GM21528 (cell line): ENCODE data around the gene JAG1.
A peak's percentile ranks its signal among the peaks of the same experiment; 100 is the strongest.

Experiments
- ATAC-seq: cut with Tn5 transposase; IDR thresholded peaks from one replicate; pipeline ENCODE4 v1.9.1; 2021; ENCODE audit warnings: mild to moderate bottlenecking, moderate library complexity; ENCODE audit not compliant: unreplicated experiment, low FRiP score

JAG1 gene

GRCh38 chr20:10673842-10674683 lies at the start of gene JAG1:
TSS of gene JAG1 (minus strand) at chr20:10673999. CDS start at chr20:10673530, 469 bp downstream.
- ATAC-seq, result peak; percentile 65

GRCh38 chr20:10721976-10722375 lies 48.2 kb upstream of the JAG1 start:
- no peak for ATAC-seq

- no peak for ATAC-seq
These were observed 47.5 kb upstream of the JAG1 start for GRCh38 chr20:10721137-10721896.

GRCh38 chr20:10720565-10720964 lies 46.8 kb upstream of the JAG1 start:
- no peak for ATAC-seq

GRCh38 chr20:10719740-10720385 lies 46.1 kb upstream of the JAG1 start:
- no peak for ATAC-seq

- no peak for ATAC-seq
These were observed 44.9 kb upstream of the JAG1 start for GRCh38 chr20:10718661-10719060.

GRCh38 chr20:10716855-10717254 lies 43.1 kb upstream of the JAG1 start:
- no peak for ATAC-seq

GRCh38 chr20:10715035-10715434 lies 41.2 kb upstream of the JAG1 start:
- no peak for ATAC-seq

GRCh38 chr20:10714236-10714975 lies 40.6 kb upstream of the JAG1 start:
- ATAC-seq, result no peak

GRCh38 chr20:10713161-10713560 lies 39.4 kb upstream of the JAG1 start:
- no peak for ATAC-seq

- no peak for ATAC-seq
These were observed 38.2 kb upstream of the JAG1 start for GRCh38 chr20:10711903-10712451.

- ATAC-seq, result no peak
These were observed 37.4 kb upstream of the JAG1 start for GRCh38 chr20:10710991-10711775.

GRCh38 chr20:10709916-10710315 lies 36.1 kb upstream of the JAG1 start:
- no peak for ATAC-seq

- no peak for ATAC-seq
These were observed 34.8 kb upstream of the JAG1 start for GRCh38 chr20:10708351-10709185.

- no peak for ATAC-seq
These were observed 34.0 kb upstream of the JAG1 start for GRCh38 chr20:10707791-10708190.

GRCh38 chr20:10707068-10707467 lies 33.3 kb upstream of the JAG1 start:
- ATAC-seq, result no peak

- no peak for ATAC-seq
These were observed 32.6 kb upstream of the JAG1 start for GRCh38 chr20:10706460-10706811.

- ATAC-seq, result no peak
These were observed 32.1 kb upstream of the JAG1 start for GRCh38 chr20:10705801-10706459.
